COLO668 (cell line): ENCODE data around the gene IFI6.

Source experiments
- DNase-seq: peaks from one replicate; lab custom pipeline; 2025; ENCODE audit not compliant: unreplicated experiment; lab: John Stamatoyannopoulos, UW

Gene IFI6

GRCh38 chr1:27676410-27676809 lies 4.4 kb upstream of the IFI6 start:
- no peak for DNase-seq

GRCh38 chr1:27672750-27673112 lies 739 bp upstream of the IFI6 start:
- DNase-seq: no peak

- no peak for DNase-seq
These were observed 2.1 kb downstream of the IFI6 start for GRCh38 chr1:27669876-27670275.

- DNase-seq: peak; percentile 87
These were observed 2.9 kb downstream of the IFI6 start for GRCh38 chr1:27668808-27669723.

GRCh38 chr1:27668121-27668807 lies 3.7 kb downstream of the IFI6 start:
- DNase-seq: no peak

- DNase-seq: no peak
These were observed 5.2 kb downstream of the IFI6 start for GRCh38 chr1:27666791-27667254.

GRCh38 chr1:27666294-27666693 lies 5.7 kb downstream of the IFI6 start:
- DNase-seq: no peak

GRCh38 chr1:27665016-27665651 lies 6.9 kb downstream of the IFI6 start:
- DNase-seq: no peak

- DNase-seq: no peak
These were observed 7.7 kb downstream of the IFI6 start for GRCh38 chr1:27664291-27664690.

GRCh38 chr1:27662707-27663393 lies 9.1 kb downstream of the IFI6 start:
- DNase-seq: peak; percentile 89

GRCh38 chr1:27662261-27662660 lies 9.7 kb downstream of the IFI6 start:
- no peak for DNase-seq

GRCh38 chr1:27661412-27662075 lies 10.4 kb downstream of the IFI6 start:
- no peak for DNase-seq

- DNase-seq: no peak
These were observed 11.6 kb downstream of the IFI6 start for GRCh38 chr1:27660300-27660835.

- DNase-seq: peak; percentile 98
These were observed 12.3 kb downstream of the IFI6 start for GRCh38 chr1:27659497-27660299.

GRCh38 chr1:27658951-27659496 lies 13.0 kb downstream of the IFI6 start:
- no peak for DNase-seq

- peak; percentile 50 for DNase-seq
These were observed 15.7 kb downstream of the IFI6 start for GRCh38 chr1:27656157-27656893.

- no peak for DNase-seq
These were observed 16.6 kb downstream of the IFI6 start for GRCh38 chr1:27655151-27655937.
